Activated CD8-positive, alpha-beta memory T cell treated with anti-CD3 and anti-CD28 coated beads, Interleukin-2, amount 50 U/mL, for 48 hours (primary cell): Measurements from ENCODE around the gene MRPS10.
"Not testable (repeated sequence)": the region's sequence is repeated elsewhere in the genome, so short reads cannot be mapped to it uniquely, and the experiment has no call there.

Source experiments
- DNase-seq: peaks from one replicate; pipeline ENCODE4 v3.0.0-alpha.2; 2020

Gene MRPS10

GRCh38 chr6:42204768-42205282 lies 12.8 kb downstream of the MRPS10 start:
- DNase-seq: no peak

- DNase-seq: no peak
Observed at GRCh38 chr6:42203183-42203582, 14.5 kb downstream of the MRPS10 start.

- DNase-seq: not testable (repeated sequence)
Observed at GRCh38 chr6:42202131-42202915, 15.3 kb downstream of the MRPS10 start.

- no peak for DNase-seq
Observed at GRCh38 chr6:42201382-42201781, 16.3 kb downstream of the MRPS10 start.

- no peak for DNase-seq
Observed at GRCh38 chr6:42200035-42200434, 17.6 kb downstream of the MRPS10 start.

- no peak for DNase-seq
Observed at GRCh38 chr6:42199106-42199981, 18.3 kb downstream of the MRPS10 start.

- no peak for DNase-seq
Observed at GRCh38 chr6:42197555-42198362, 19.9 kb downstream of the MRPS10 start.

GRCh38 chr6:42195415-42195814 lies 22.2 kb downstream of the MRPS10 start:
- DNase-seq: no peak

GRCh38 chr6:42194056-42194455 lies 23.6 kb downstream of the MRPS10 start:
- no peak for DNase-seq

- no peak for DNase-seq
Observed at GRCh38 chr6:42193491-42193894, 24.2 kb downstream of the MRPS10 start.

- not testable (repeated sequence) for DNase-seq
Observed at GRCh38 chr6:42192385-42192784, 25.3 kb downstream of the MRPS10 start.

GRCh38 chr6:42190554-42191183 lies 27.0 kb downstream of the MRPS10 start:
- DNase-seq: no peak

- DNase-seq: no peak
Observed at GRCh38 chr6:42188406-42188805, 29.3 kb downstream of the MRPS10 start.

- DNase-seq: no peak
Observed at GRCh38 chr6:42185597-42185996, 32.1 kb downstream of the MRPS10 start.

GRCh38 chr6:42184475-42184874 lies 33.2 kb downstream of the MRPS10 start:
- DNase-seq: no peak

GRCh38 chr6:42182101-42182500 lies 35.6 kb downstream of the MRPS10 start:
- DNase-seq: no peak

- no peak for DNase-seq
Observed at GRCh38 chr6:42179945-42180313, 37.7 kb downstream of the MRPS10 start.

GRCh38 chr6:42179261-42179944 lies 38.3 kb downstream of the MRPS10 start:
- no peak for DNase-seq

GRCh38 chr6:42177514-42178364 lies 39.9 kb downstream of the MRPS10 start:
- peak; percentile 60 for DNase-seq

- DNase-seq: no peak
Observed at GRCh38 chr6:42176981-42177380, 40.7 kb downstream of the MRPS10 start.

- no peak for DNase-seq
Observed at GRCh38 chr6:42175860-42176259, 41.8 kb downstream of the MRPS10 start.
